ENCODE data around the gene ABCA2.
"Not testable (repeated sequence)": the region's sequence is repeated elsewhere in the genome, so short reads cannot be mapped to it uniquely, and the experiment has no call there.

The ABCA2 gene

DNA sequence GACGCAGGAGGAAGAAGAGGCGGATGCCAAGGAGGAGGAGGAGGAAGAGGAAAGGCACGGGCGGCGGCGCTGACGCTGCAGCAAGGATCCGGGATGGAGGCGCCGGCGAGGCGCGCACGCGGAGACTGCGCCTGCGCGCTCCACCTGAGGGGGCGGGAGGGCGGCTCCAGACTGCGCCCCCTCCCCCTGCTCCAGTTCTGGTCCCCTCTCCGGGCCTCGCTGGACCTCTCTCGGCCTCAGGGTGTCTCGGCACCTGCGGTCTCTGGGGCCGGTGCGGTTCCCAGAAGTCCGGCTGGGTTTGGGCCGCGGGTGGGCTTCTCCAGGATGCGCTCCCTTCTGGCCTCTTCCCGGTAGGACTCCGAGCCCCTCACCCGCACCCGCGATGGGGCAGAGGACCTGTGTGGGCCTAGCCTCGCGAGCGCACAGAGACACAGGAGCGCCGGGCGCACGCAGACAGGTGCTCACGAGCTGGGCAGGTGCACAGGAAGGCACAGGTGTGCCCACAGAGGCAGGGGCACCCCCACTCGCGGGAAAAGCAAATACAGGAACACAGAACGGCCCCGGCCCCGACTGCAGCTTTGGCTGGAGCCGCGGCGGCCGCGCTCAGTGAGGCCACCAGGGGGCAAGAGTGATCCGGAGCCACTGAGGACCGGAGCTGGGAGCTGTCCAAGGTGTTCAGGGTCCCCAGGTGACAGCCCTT is 18.2 kb upstream of the ABCA2 start, which contains the start of gene NPDC1:
TSS of gene NPDC1 (minus strand) at position 90 of the 700 bp plus-strand sequence. CDS start 188 bp downstream, outside the sequence.
- DNase-seq, result peak; percentile 65 to 79

DNA sequence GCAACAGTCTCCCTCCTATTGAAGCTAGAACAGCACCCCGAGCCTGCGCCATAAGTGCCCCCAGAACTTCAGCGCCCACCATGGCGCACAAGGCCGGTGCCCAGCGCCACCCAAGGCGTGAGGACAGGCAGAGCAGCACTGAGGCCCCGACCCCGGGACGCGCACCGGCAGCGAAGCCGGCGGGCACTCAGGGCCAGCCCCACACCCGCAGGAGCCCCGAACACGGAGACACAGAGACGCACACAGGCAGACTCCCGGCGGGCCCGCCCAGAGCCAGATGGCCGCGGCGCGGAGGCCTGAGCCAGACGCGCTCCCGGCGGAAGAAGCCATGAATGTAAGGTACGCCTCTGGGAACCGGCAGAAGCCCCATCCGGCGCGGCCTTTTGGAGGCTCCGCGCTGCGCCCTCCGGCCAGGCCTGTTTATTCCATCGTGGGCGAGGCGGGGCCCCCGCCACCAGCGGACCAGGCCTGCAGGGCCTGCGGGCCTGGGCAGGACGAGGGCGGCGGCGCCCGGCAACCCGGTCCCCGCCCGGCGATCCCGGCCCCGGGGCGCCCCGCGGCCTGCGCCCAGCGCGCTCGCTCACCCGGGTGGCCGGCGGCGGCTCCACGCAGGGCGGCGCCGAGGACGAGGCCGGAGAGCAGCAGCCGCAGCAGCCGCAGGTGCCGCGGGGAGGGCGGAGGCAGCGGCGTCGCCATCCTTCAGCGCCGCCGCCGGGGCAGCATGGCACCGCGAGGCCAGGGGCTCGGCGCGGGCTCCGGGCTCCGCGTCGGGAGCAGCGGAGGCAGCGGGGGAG is 17.5 kb upstream of the ABCA2 start:
- no peak for DNase-seq

DNA sequence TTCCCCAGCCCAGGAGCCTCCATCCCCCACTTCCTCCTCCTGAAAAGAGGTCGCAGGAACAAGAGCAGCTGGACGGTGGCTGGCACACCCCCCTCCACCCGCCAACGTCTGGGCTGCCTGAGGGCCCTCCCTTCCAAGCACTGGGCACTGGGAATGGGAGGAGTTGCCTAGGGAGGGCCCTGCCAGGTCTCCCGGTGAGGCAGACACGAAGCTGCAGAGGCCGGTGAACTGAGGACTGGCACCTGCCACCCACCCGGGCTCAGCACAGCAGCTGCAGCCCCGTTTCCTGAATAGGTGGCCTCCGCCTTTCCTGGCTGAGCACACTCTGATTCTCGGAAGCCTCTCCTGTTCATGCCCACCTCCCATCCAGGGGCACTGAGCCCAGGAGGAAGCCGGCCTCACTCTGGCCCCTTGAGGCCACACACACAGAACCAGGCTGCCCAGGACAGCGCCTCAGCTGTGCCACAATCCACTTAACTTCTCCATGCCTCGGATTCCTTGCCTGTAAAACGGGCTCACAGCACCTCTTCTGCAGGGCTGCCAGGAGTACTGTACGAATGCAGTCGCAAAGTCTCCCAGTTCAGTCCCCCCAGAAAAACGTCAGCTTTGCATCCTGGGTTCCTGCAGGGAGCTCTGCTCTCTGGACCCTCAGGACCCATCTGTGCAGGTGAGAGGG is 16.6 kb upstream of the ABCA2 start:
- no peak for DNase-seq

DNA sequence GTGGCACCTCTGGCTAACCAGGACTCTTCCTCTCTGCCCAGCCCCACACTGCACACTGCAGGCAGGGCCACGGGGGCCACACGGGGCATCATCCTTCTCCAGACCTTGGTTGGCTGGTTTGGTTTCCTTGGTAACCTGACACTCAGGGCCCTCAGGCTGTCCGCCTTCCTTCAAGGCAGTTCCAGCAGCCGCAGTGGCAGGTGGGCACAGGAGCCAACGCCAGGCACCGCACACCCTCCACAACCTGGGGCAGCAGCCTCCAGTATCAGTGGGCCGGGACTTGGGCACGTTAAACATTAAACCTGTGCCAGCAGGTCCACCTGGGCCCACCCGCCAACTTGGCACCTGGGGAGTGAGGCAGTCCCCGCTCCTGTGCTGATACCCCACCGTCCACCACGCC is 16.0 kb upstream of the ABCA2 start:
- DNase-seq, result no peak

DNA sequence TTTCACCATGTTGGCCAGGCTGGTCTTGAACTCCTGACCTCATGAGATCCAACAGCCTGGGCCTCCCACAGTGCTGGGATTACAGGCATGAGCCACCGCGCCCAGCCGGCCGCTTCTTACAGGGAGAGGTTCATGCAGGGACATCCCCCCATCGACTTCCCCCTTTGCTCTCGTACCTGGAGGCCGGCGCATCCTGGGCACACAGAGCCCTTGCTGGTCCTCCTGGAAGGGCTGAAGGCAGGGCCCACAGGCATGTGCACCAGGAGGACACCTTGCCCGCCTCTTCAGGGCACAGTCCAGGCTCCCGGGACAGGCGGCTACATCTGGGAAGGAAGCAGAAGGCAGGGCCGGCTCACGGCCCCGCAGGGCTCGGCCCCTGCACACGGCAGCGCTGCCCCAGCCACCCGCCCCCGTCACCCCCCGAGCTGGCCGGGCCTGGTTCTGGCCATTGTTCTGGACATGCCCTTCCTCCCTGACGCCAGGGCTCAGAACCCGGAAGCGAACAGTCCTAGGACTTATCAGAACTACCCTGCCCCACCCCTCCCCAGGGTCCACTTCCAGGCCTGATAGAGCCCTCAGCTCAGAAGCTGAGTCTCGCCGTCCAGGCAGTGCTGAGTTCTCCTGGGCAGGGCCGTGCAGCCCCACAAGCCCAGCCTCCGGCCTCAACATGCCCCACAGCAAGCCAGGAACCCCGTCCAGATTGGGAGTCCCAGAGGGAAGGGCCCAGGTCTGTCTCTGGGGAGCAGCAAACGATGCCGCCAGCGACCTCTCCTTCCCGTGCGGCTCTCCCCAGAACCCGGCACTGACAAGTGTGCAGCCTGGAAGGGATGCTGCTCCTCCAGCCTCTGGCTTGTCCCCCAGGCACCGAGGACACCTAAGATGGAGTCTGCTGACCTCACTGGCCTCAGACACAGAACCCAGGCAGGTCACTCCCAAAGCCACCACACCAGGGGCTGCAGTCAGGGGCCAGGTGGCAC is 15.0 kb upstream of the ABCA2 start:
- DNase-seq, result no peak

DNA sequence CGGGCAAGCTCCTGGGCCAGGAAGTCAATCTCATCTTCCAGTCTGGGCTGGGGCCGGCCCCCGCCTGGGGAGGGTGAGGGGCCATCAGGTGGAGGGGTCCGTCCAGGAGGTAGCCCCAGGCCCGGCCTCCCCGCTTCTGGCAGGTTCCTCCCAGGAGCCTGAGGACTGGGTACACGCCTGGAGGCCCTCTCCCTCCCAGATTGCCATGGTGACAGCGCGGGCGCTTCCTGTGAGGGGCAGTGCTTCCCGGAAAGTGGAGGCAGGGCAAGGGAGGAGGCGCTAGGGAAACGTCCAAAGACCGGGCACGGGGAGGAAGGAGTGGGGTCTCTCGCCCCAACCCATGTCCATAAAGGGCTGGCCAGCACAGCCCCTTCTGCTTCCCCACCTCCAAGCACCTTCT is 13.1 kb upstream of the ABCA2 start:
- no peak for DNase-seq

DNA sequence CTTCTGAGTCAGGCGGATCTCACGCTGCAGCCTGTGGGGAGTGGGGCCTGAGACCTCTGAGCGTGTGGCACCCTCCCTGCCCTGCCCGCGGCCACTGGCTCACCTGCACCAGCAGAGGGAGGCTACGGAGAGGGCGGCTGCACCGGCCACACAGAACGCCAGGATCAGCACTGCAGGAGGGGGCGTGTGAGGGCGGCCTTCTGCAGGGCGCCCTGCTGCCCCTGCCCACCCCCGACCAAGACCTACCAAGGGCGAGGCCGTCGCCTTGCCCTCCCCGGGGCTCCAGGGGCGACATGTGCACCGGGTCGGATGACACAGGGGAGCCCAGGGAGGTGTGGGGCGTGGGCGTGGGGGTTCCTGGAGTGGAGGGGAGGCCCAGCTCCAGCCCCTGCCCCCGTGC is 12.5 kb upstream of the ABCA2 start:
- no peak for DNase-seq

DNA sequence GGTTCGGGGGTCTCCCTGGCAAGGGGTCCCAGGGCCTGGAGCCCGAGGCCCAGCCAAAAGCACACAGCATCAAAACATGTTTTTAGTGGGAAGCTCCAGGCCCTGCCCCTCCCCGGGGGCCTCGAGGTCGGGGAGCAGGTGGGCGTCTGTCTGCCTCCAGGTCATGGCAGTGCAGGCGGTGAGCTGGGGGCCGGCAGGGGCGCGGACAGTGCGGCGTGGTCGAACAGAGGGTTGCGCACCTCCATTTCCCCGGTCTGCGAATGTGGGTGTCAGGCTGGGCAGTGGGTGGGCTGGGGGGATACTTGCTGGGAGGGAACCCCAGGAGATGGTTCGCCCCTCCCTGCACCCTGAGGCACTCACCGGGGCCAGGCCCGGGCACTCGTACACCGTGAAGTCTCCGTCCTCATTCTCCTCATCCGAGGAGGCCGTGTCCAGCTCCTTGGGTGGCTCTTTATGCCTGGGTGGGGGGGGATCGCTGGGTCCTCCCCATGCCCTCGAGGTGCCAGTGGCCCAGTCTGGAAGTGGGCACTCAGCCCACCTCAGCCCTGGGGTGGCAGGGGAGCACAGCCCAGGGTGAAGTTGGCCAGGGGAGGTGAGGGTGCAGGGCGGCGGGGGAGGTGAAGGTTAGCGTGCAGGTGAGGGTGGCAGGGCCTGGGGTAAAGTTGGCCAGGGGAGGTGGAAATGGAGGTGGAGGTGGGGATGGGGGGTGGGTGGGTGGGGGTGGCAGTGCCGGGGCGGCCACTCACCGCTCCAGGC is 11.8 kb upstream of the ABCA2 start:
- DNase-seq, result no peak

DNA sequence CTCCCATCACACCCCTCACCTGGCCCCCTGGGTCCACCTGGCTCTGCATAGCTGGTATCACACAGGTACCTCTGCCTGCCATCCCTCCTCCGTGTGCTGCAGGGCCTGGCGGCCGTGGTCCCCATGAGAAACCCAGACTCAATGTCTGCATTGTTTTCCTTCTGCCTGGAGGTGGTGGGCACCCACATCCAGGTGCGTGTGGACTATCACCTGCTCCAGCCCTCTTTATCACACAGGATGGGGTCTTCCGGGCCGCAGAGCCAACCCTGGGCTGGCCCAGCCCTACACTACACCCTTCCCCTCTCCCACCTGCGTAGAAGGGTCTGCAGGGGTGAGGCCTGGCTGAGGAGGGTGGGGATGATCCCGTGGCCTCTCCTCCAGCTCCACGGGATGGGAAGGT is 10.9 kb upstream of the ABCA2 start:
- no peak for DNase-seq

DNA sequence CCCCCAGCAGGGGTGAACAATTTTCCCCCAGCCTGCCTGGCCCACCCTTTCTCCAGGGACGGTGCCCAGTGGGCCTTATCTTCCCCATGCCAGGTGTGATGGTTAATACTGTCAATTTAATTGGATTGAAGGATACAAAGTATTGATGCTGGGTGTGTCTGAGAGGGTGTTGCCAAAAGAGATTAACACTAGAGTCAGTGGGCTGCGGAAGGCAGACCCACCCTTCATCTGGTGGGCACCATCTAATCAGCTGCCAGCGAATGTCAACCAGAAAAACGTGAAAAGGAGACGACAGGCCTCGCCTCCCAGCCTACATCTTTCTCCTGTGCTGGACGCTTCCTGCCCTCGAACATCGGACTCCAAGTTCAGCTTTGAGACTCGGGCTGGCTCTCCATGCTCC is 9.4 kb upstream of the ABCA2 start:
- no peak for DNase-seq

DNA sequence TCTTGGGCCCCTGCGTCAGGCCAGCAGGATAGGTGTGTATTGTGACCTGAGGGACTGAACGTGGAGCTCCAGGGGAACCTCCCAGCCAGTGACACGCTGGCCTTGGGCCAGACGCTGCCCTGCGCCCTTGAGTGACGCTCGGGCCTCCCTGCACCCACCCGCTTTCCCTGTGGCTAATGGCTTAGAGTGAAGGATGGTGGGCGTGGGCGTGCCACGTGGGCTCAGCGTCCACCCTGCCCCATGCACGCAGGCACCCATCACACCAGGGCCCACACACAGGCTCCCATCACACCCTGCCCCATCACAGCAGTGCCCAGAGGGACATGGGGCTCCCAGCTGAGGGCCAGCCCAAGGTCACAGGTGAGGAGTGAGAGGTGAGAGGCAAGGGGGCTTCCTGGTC is 9.0 kb upstream of the ABCA2 start:
- no peak for DNase-seq

DNA sequence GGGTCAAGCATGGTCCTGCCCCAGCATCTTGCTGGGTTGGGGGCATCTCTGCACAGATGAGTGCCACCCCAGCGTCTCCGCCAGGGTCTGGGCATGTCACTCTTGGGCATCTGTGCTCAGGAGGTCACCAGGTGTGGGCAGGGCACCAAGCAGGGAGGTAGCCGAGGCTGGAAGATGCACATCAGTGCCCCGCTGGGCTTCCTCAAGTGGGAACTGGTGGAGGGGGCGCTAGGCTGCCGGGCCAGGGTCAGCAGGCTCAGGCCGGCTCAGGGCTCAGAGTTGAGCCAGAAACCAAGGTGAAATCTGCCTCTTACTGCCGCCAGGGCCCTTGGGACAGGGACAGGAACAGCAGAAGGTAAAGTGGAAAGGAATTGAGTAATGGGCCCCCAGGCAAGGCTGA is 7.9 kb upstream of the ABCA2 start:
- no peak for DNase-seq

DNA sequence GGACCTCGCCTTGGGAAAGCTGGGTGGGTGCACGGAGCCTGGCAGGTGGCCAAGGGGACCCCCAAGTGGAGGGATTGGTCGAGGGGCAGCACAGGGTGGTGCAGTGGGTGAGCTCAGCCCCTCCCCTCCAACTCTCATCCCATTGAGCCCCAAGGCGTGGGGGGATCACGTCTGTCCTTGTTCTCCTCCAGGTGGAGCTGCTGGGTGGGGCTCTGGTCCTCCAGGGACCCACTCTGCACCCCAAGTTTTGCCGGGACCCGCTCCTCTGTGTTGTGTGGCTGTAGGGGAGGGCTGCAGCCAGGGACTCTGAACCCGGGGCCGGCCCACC is 7.4 kb upstream of the ABCA2 start:
- DNase-seq, result no peak

DNA sequence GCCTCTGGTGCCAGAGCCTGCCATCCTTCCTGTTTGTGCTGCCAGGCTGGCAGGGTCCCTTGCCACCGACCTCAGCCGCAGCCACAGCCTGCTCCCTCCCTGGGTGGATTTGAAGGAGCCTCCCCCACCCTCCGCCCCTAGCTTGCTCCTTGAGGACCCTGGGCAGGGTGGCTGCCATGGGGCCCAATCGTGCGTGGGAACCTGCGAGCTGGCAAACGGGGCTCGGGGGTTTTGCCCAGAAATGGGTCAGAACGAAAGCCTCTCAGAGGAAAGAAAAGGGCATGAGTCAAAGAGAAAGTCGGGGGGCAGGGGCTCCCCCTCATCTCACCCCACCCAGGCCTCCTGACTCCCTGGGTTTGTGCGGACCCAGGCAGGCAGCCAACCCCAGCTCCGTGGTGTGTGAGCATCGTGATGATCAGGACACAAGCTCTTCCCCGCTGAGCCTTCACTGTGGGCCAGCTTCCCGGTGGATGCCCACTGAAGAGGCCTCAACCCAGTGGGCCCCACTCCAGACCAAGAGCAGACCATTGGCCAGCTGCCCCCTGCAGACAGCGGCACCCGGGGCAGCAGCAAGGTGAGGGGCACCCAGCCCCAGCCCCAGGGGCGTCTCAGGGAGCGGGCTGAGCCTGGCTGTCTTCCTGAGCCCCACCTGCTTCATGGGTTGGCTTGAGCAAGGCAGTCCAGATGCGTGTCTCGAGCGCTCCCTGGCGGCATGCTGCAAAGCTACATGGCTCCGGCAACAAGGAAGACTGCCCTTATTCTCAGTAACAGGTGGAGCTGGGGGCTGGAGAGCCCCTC is 6.9 kb upstream of the ABCA2 start:
- peak; percentile 81 to 88 for DNase-seq

DNA sequence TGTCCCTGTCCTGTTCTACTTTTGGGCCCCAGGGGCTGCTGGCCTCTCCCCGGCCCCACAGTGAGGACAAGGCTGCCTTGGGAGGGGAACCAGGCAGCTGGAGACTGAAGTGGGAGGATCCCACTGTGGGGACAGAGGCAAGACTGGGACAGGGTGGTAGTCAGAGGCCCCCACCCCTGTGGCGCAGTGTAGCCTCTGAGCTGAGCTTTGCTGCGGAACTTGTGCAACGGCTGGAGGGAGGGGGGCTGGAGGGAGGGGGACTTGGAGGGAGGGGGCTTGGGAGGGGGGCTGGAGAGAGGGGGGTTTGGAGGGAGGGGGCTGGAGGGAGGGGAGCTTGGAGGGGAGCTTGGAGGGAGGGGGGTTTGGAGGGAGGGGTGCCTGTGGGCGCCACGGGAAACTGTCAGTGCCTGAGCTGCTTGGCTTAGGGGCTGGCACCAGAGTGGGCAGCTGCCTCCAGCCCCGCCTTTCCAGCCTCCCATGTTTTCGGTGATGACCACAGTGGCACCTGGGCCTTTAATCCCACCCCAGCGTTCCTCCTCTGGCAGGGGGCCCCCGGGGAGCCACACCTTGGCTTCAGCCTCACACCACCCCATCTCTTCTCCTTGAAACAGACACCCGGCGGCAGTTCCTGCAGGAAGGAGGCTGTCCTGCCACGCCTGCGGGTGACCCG is 6.1 kb upstream of the ABCA2 start:
- DNase-seq, result no peak

DNA sequence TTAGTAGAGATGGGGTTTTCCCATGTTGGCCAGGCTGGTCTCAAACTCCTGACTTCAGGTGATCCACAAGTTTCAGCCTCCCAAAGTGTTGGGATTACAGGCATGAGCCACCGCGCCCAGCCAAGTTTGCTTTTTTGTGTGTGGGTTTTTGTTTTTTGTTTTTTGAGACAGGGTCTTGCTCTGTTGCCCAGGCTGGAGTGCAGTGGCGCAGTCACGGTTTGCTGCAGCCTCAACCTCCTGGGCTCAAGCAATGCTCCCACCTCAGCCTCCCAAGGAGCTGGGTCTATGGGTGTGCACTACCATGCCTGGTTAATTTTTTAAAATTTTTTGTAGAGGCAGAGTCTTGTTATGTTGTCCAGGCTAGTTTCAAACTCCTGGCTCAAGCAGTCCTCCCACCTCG is 5.4 kb upstream of the ABCA2 start:
- not testable (repeated sequence) for DNase-seq

DNA sequence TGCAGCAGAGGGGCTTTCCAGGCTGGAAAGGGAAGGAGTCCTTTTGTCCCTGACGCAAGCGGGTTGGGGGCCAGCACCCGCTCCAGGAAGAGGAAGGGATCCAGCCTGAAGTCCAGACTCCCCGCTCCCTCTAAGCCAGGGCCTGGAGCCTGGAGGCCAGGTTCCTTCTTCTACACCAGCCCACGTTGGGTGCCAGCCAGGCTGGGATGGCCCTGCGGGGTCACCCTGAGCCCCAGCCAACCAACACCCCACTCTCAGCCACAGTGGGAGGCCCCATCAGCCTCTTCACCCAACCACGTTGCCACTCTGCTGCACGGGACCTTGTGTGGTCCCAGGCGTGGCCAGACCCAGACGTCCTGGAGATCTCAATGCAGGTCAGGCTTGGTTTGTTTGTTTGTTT is 4.8 kb upstream of the ABCA2 start:
- DNase-seq, result no peak

DNA sequence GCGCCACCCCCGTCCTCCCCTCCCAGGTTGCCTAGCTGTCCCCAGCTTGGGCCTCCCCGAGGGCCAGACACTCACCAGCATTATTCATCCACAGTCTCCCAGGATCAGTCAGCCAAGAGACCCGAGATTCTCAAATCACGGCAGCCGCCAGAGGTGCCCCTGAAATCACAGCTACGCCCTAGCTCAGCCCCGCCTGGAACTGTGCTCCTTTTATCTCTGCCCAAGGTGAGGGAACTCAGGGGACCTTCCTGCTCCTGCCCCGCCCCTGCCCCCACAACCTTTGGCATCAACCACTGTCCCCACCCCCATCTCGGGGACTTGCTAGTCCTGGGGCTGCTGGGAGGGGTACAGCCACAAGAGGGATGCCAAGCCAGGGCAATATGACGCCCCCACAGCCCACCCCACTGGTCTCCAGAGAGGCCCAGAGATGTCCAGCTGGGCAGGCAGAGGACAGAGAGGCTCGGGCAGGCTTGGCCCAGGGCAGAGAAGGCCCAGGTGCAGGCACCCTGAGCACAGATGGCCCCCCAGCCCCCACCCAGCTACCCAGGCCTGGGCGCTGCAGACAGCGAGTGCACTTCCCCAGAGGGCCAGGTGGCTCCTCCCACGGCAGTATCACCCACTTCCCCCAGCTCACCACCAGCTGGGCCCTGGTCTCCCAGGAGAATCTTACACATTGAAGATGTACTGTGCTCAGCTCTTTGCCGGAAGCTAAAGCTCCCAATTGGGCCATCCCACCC is 4.0 kb upstream of the ABCA2 start, which contains the start of gene FUT7:
TSS of gene FUT7 (minus strand) at position 185 of the 737 bp plus-strand sequence. CDS start at position 88, 97 bp downstream.
- DNase-seq, result no peak
